GM12878 (cell line): Measurements from ENCODE around the gene PDS5A. TPM values are rescaled to one million over a fixed set of nuclear protein-coding genes. Genes with fewer than 3 reads are reported as not detected.

Experiments
- ATAC-seq: fragments of 200-7000 bp; cut with Tn5 transposase; 3 replicates; pipeline ENCODE4 v1.9.1; 2020; ENCODE audit warnings: mild to moderate bottlenecking, moderate library complexity
- BruUV-seq: library from RNA; stranded (reverse); fragments of 400-500 nt; replicated peaks from 2 replicates; lab custom pipeline; 2021; lab: Mats Ljungman, UMichigan
- CTCF ChIA-PET: fragments of 300-600 bp; sonication (Branson Sonifier 250); formaldehyde crosslinking; extraction: SDS; loops from one replicate; lab custom pipeline; 2021; ENCODE audit warnings: inconsistent platforms; lab: Yijun Ruan, JAX
- POLR2A ChIA-PET: fragments of 350-600 bp; formaldehyde crosslinking; extraction: SDS; loops from one replicate; lab custom pipeline; 2021; ENCODE audit warnings: inconsistent platforms; lab: Charles Lee
- RAD21 ChIA-PET: fragments of 300-600 bp; sonication (Branson Sonifier 250); formaldehyde crosslinking; loops from one replicate; lab custom pipeline; 2023; ENCODE audit warnings: antibody characterized with exemption; ENCODE audit not compliant: unreplicated experiment; lab: Charles Lee
- SMC1A ChIA-PET: fragments of 300-600 bp; sonication (Branson Sonifier 250); formaldehyde crosslinking; loops from one replicate; lab custom pipeline; 2023; ENCODE audit not compliant: unreplicated experiment, uncharacterized antibody; lab: Charles Lee
- DNase-seq: peaks from one replicate; pipeline ENCODE4 v3.0.0-alpha.2; 2011; ENCODE audit warnings: low read depth, low spot score
- FAIRE-seq: peaks from 3 replicates; lab custom pipeline; 2011; peaks lifted over from hg19 to GRCh38; lab: Jason Lieb, UNC
- H2AFZ ChIP-seq: 2 replicates; pipeline ENCODE4 v1.6.0; 2011; ENCODE audit warnings: low read depth, low read length, control low read depth; ENCODE audit not compliant: control insufficient read depth
- H3K27ac ChIP-seq: 2 replicates; pipeline ENCODE4 v1.5.1; 2011; ENCODE audit warnings: control low read depth; ENCODE audit not compliant: control insufficient read depth, insufficient read depth
- H3K27me3 ChIP-seq, 2 experiments: replicated peaks in 1 of 2; 2 replicates each; pipeline versions ENCODE4 v1.6.0 to v1.6.1; 2011; ENCODE audit warnings: low read length in 1 of 2; ENCODE audit not compliant: control insufficient read depth in 2 of 2, insufficient read depth in 2 of 2
- H3K36me3 ChIP-seq, 2 experiments: 2 replicates each; pipeline ENCODE4 v1.5.1; 2011; ENCODE audit warnings: low read length in 1 of 2; ENCODE audit not compliant: control insufficient read depth in 2 of 2, insufficient read depth in 2 of 2
- H3K4me1 ChIP-seq: 2 replicates; pipeline ENCODE4 v1.6.1; 2011; ENCODE audit warnings: mild to moderate bottlenecking, low read length, moderate library complexity, mixed read lengths; ENCODE audit not compliant: control insufficient read depth, insufficient read depth
- H3K4me2 ChIP-seq: 2 replicates; pipeline ENCODE4 v1.6.0; 2011; ENCODE audit warnings: control low read depth; ENCODE audit not compliant: control insufficient read depth, insufficient read depth
- H3K4me3 ChIP-seq: fragments of 200-600 bp; sonication (generic); 2 replicates; pipeline ENCODE4 v1.5.1; 2016
- H3K79me2 ChIP-seq: 2 replicates; pipeline ENCODE4 v1.6.0; 2011; ENCODE audit warnings: low read length; ENCODE audit not compliant: control insufficient read depth, insufficient read depth
- H3K9ac ChIP-seq: 2 replicates; pipeline ENCODE4 v1.8.0; 2011; ENCODE audit warnings: low read length, control low read depth, mixed read lengths; ENCODE audit not compliant: control insufficient read depth, insufficient read depth
- H3K9me3 ChIP-seq: replicated peaks from 3 replicates; pipeline ENCODE4 v1.5.1; 2011; ENCODE audit warnings: mild to moderate bottlenecking, low read length; ENCODE audit not compliant: control insufficient read depth, insufficient read depth
- H4K20me1 ChIP-seq: 2 replicates; pipeline ENCODE4 v1.6.0; 2011; ENCODE audit not compliant: control insufficient read depth, insufficient read depth
- BCL3 ChIP-seq: IDR thresholded peaks from 2 replicates; pipeline ENCODE4 v1.6.1; 2011; ENCODE audit warnings: borderline replicate concordance, low read depth, mild to moderate bottlenecking, moderate library complexity, low read length; ENCODE audit not compliant: insufficient read depth, poor library complexity, severe bottlenecking
- CBFB ChIP-seq: IDR thresholded peaks from 2 replicates; pipeline ENCODE4 v1.6.1; 2016; ENCODE audit warnings: antibody characterized with exemption, low read depth
- CEBPB ChIP-seq, 2 experiments: fragments of 150-350 bp in 1 of 2; IDR thresholded peaks; 2 replicates each; pipeline ENCODE4 v1.6.1; 2012 to 2014; ENCODE audit warnings: low read depth in 2 of 2, low read length in 2 of 2, borderline replicate concordance in 1 of 2, inconsistent platforms in 1 of 2
- ETV6 ChIP-seq, 2 experiments: fragments of 450-650 bp in 1 of 2; IDR thresholded peaks in 1 of 2; conservative IDR thresholded peaks in 1 of 2; 2 replicates each; pipeline ENCODE4 v1.6.1; 2014; ENCODE audit warnings: antibody characterized with exemption in 1 of 2, borderline replicate concordance in 1 of 2, low read depth in 1 of 2, mild to moderate bottlenecking in 1 of 2, moderate library complexity in 1 of 2
- IRF3 ChIP-seq: fragments of 450-650 bp; IDR thresholded peaks from 2 replicates; pipeline ENCODE4 v1.6.1; 2014; ENCODE audit warnings: mild to moderate bottlenecking
- MEF2B ChIP-seq: fragments of 450-650 bp; IDR thresholded peaks from 2 replicates; pipeline ENCODE4 v1.6.1; 2018; ENCODE audit warnings: mild to moderate bottlenecking, moderate library complexity; ENCODE audit not compliant: partially characterized antibody, poor library complexity, severe bottlenecking
- PML ChIP-seq: IDR thresholded peaks from 2 replicates; pipeline ENCODE4 v1.6.1; 2012; ENCODE audit warnings: low read length, inconsistent platforms
- POU2F2 ChIP-seq: IDR thresholded peaks from 3 replicates; pipeline ENCODE4 v1.6.1; 2011; ENCODE audit warnings: low read depth, mild to moderate bottlenecking, low read length, borderline replicate concordance
- RB1 ChIP-seq: fragments of 450-650 bp; formaldehyde crosslinking; IDR thresholded peaks from 2 replicates; pipeline ENCODE4 v1.6.1; 2017; ENCODE audit warnings: mild to moderate bottlenecking, borderline replicate concordance
- SP1 ChIP-seq: IDR thresholded peaks from one replicate; pipeline ENCODE4 v1.6.1; 2011; ENCODE audit warnings: low read depth, low read length
- SREBF2 ChIP-seq: IDR thresholded peaks from 2 replicates; pipeline ENCODE4 v1.6.1; 2012; ENCODE audit warnings: mild to moderate bottlenecking, low read length
- STAT1 ChIP-seq: fragments of 450-650 bp; conservative IDR thresholded peaks from 2 replicates; pipeline ENCODE4 v1.6.1; 2014; ENCODE audit warnings: antibody characterized with exemption, mild to moderate bottlenecking
- USF2 ChIP-seq: IDR thresholded peaks from 2 replicates; pipeline ENCODE4 v1.6.1; 2011; ENCODE audit warnings: low read depth, low read length, improper control_type of control experiment, borderline replicate concordance
- ZBTB40 ChIP-seq: fragments of 450-650 bp; IDR thresholded peaks from 2 replicates; pipeline ENCODE4 v1.6.1; 2016; ENCODE audit warnings: mild to moderate bottlenecking, moderate library complexity, borderline replicate concordance
- WGBS: methylation state at CpG from one replicate; pipeline ENCODE4 v1.1.6; 2016; ENCODE audit warnings: low lambda C conversion rate; ENCODE audit not compliant: insufficient replicate concordance, insufficient coverage; ENCODE audit errors: missing lambda C conversion rate; 5-methylcytosine and 5-hydroxymethylcytosine counted together
- in situ Hi-C: fragments of 300-500 bp; cut with MboI; formaldehyde crosslinking; loops from 9 replicates; pipeline ENCODE4 v1.14.3; 2018; ENCODE audit warnings: mixed read lengths
- intact Hi-C: fragments of 100-400 bp; cut with micrococcal nuclease; formaldehyde crosslinking; loops from one replicate; pipeline ENCODE4 v1.14.2; 2022; ENCODE audit not compliant: unreplicated experiment
- polyA plus RNA-seq, 11 experiments: library from polyadenylated mRNA; depleted of rRNA in 4 of 11; unstranded in 6 of 11; stranded (reverse) in 5 of 11; fragments of >200 nt; fragmentation: Nextera tagmentation in 4 of 11; fragmentation: Illumina TruSeq in 1 of 11; extraction: Ambion mirVana in 4 of 11; extraction: Trizol in 1 of 11; gene quantifications; 1 replicate in 1 of 11; 2 replicates in 10 of 11; pipeline versions ENCODE4 v1.2.1 to v1.2.3, GENCODE V29; 2011 to 2016; ENCODE audit warnings: inconsistent platforms in 2 of 11, missing spikeins in 2 of 11, low read depth in 1 of 11
- total RNA-seq, 4 experiments: library from RNA; depleted of rRNA in 3 of 4; stranded (reverse); fragments of >200 nt in 3 of 4; fragmentation: Illumina TruSeq in 1 of 4; extraction: Trizol in 1 of 4; gene quantifications; 2 replicates each; pipeline versions ENCODE4 v1.2.1 to v1.2.3, GENCODE V29; 2013 to 2021

The PDS5A gene
- total and polyA plus RNA-seq, 10 of the 15 experiments (the other 5 are each of a cell fraction or from before 2014, with no cell fraction given) = 13.7 to 69.7 (median 52.3) TPM

GRCh38 chr4:39936565-39937418 lies 40.9 kb downstream of the PDS5A start:
- DNase-seq (no peak), ATAC-seq (no peak), FAIRE-seq (no peak)
- H3K27ac ChIP-seq = no peak overlapping the region; the same call in 1 of the 2 replicates
- H3K4me2 ChIP-seq = peak overlapping the region; percentile 12; the same call in 1 of the 2 replicates
- RAD21 ChIA-PET = interaction anchor here (1.2 to 2.0 kb wide), 3 partner anchors 9 to 27 kb away, joined by 3 to 5 read pairs (median 4); no protein-coding TSS in a partner anchor
- intact Hi-C loops (no loop called here), in situ Hi-C loops (no loop called here)
- POLR2A ChIA-PET = interaction anchor here (1.5 kb wide), 2 partner anchors 10 to 16 kb away, joined by 4 to 5 read pairs; no protein-coding TSS in a partner anchor
- H4K20me1 ChIP-seq = no peaks in the 10 kb centered on the region
- CTCF ChIA-PET = interaction anchor here (0.7 to 2.2 kb wide), 6 partner anchors 8 to 467 kb away, joined by 3 to 9 read pairs (median 3); no protein-coding TSS in a partner anchor
- H3K9me3 ChIP-seq = no peaks in the 10 kb centered on the region; the same call in 1 of the 3 replicates
- H3K79me2 ChIP-seq = peaks cover 91% of the 10 kb centered on the region
- H3K9ac ChIP-seq = no peak overlapping the region
- 93% methylated on average over 6 of the region's 6 CpGs for WGBS
- H2AFZ ChIP-seq = no peak overlapping the region
- no TSS peak for BruUV-seq
- H3K4me1 ChIP-seq = peaks cover 45% of the 10 kb centered on the region
- SMC1A ChIA-PET = interaction anchor here (1.1 to 6.9 kb wide), 7 partner anchors 10 to 245 kb away, joined by 3 to 51 read pairs (median 11); no protein-coding TSS in a partner anchor
- no peaks in the 10 kb centered on the region for H3K27me3 ChIP-seq
- H3K4me3 ChIP-seq = no peak overlapping the region
- peaks cover 1 to 3% of the 10 kb centered on the region in 2 experiments; a peak in 2 of 4 replicates for H3K36me3 ChIP-seq
- no peak for TF ChIP-seq PML
- TF ChIP-seq IRF3 = no peak
- TF ChIP-seq USF2 = no peak
- no peak for TF ChIP-seq CEBPB (IDR thresholded peaks at IDR 0.05; ENCODE audit: borderline replicate concordance in 1 of 2, low read depth in 2 of 2, low read length in 2 of 2)
- no peak for TF ChIP-seq SP1
- no peak for TF ChIP-seq SREBF2
- no peak for TF ChIP-seq ETV6 (conservative IDR thresholded peaks at IDR 0.05 in 1 of 2, IDR thresholded peaks at IDR 0.05 in 1 of 2; ENCODE audit: borderline replicate concordance in 1 of 2, low read depth in 1 of 2)
- no peak for TF ChIP-seq ZBTB40
- no peak for TF ChIP-seq RB1
- TF ChIP-seq CBFB = no peak
- no peak for TF ChIP-seq STAT1
- TF ChIP-seq MEF2B = no peak
- TF ChIP-seq POU2F2 = no peak
- TF ChIP-seq BCL3 = no peak
